K562 (cell line): Measurements from ENCODE around the gene PTPMT1. TPM values are rescaled to one million over a fixed set of nuclear protein-coding genes. Genes with fewer than 3 reads are reported as not detected.

ENCODE experiments used
- ADNP ChIP-seq: fragments of 200-800 bp; sonication (Bioruptor generic); IDR thresholded peaks from 2 replicates; pipeline ENCODE4 v1.6.1; 2016; ENCODE audit warnings: missing genetic modification characterization, missing compliant biosample characterization
- BRD4 ChIP-seq: fragments of 200-600 bp; sonication (generic); IDR thresholded peaks from 2 replicates; pipeline ENCODE4 v1.6.1; 2017; ENCODE audit warnings: inconsistent platforms
- CAMTA2 ChIP-seq: fragments of 250-450 bp; sonication (Bioruptor Pico); conservative IDR thresholded peaks from 2 replicates; pipeline ENCODE4 v1.5.1; 2022
- CCNT2 ChIP-seq: IDR thresholded peaks from 2 replicates; pipeline ENCODE4 v1.6.1; 2011; ENCODE audit warnings: borderline replicate concordance, low read depth, mild to moderate bottlenecking, moderate library complexity, mixed read lengths, low read length; ENCODE audit not compliant: insufficient read length; ENCODE audit errors: extremely low read depth
- CREB1 ChIP-seq, 2 experiments: sonication (generic) in 1 of 2; formaldehyde crosslinking in 1 of 2; IDR thresholded peaks; 2 replicates each; pipeline versions ENCODE4 v1.6.1 to v1.8.0; 2012 to 2022; ENCODE audit warnings: inconsistent platforms in 1 of 2, mild to moderate bottlenecking in 1 of 2, missing genetic modification reagents in 1 of 2, moderate library complexity in 1 of 2
- E2F1 ChIP-seq: sonication (generic); formaldehyde crosslinking; IDR thresholded peaks from 2 replicates; pipeline ENCODE4 v1.8.1; 2023; ENCODE audit warnings: mild to moderate bottlenecking, missing genetic modification reagents, moderate library complexity
- FUS ChIP-seq: fragments of 200-400 bp; formaldehyde crosslinking; optimal IDR thresholded peaks from 2 replicates; pipeline ENCODE3; 2017; ENCODE audit warnings: low read depth, low read length
- GATAD2A ChIP-seq: fragments of 450-650 bp; IDR thresholded peaks from 2 replicates; pipeline ENCODE4 v1.6.1; 2017
- KAT8 ChIP-seq: fragments of 450-650 bp; IDR thresholded peaks from 2 replicates; pipeline ENCODE4 v1.6.1; 2016; ENCODE audit warnings: low read depth, mild to moderate bottlenecking
- KLF13 ChIP-seq: fragments of 450-650 bp; IDR thresholded peaks from 2 replicates; pipeline ENCODE4 v1.6.1; 2016; ENCODE audit warnings: missing genetic modification characterization, low read depth, mild to moderate bottlenecking, missing compliant biosample characterization, moderate library complexity, borderline replicate concordance
- MCM5 ChIP-seq: fragments of 450-650 bp; IDR thresholded peaks from 2 replicates; pipeline ENCODE4 v1.6.1; 2016; ENCODE audit warnings: low read depth
- NFRKB ChIP-seq: fragments of 450-650 bp; IDR thresholded peaks from 2 replicates; pipeline ENCODE4 v1.6.1; 2016; ENCODE audit warnings: low read depth
- POLR3G ChIP-seq: IDR thresholded peaks from 2 replicates; pipeline ENCODE4 v1.6.1; 2011; ENCODE audit not compliant: insufficient read length, insufficient replicate concordance; ENCODE audit errors: extremely low read depth
- PTBP1 ChIP-seq: fragments of 200-400 bp; formaldehyde crosslinking; IDR thresholded peaks from 2 replicates; pipeline ENCODE4 v1.6.1; 2017; ENCODE audit warnings: low read depth, low read length
- PURB ChIP-seq: sonication (generic); formaldehyde crosslinking; IDR thresholded peaks from 2 replicates; pipeline ENCODE4 v1.9.0; 2021; ENCODE audit warnings: low read depth, mild to moderate bottlenecking, missing genetic modification reagents
- SMARCE1 ChIP-seq: fragments of 450-650 bp; IDR thresholded peaks from 2 replicates; pipeline ENCODE4 v1.7.1; 2016; ENCODE audit warnings: mild to moderate bottlenecking
- TEAD4 ChIP-seq, 2 experiments: sonication (generic) in 1 of 2; formaldehyde crosslinking in 1 of 2; IDR thresholded peaks; 2 replicates each; pipeline versions ENCODE4 v1.6.1 to v1.8.0; 2012 to 2022; ENCODE audit warnings: borderline replicate concordance in 1 of 2, inconsistent platforms in 1 of 2, low read length in 1 of 2, mild to moderate bottlenecking in 1 of 2, missing genetic modification reagents in 1 of 2
- THAP7 ChIP-seq: fragments of 250-450 bp; sonication (Bioruptor Pico); IDR thresholded peaks from 2 replicates; pipeline ENCODE4 v1.5.0; 2021
- ZBED1 ChIP-seq: IDR thresholded peaks from 2 replicates; pipeline ENCODE4 v1.6.1; 2014
- ZKSCAN3 ChIP-seq: fragments of 250-450 bp; sonication (Bioruptor Pico); IDR thresholded peaks from 2 replicates; pipeline ENCODE4 v1.4.0; 2020
- ZNF695 ChIP-seq: fragments of 450-650 bp; formaldehyde crosslinking; IDR thresholded peaks from 2 replicates; pipeline ENCODE4 v1.4.0; 2020; ENCODE audit warnings: mild to moderate bottlenecking, moderate library complexity
- polyA plus RNA-seq, 8 experiments: library from polyadenylated mRNA; depleted of rRNA in 4 of 8; stranded (reverse) in 5 of 8; unstranded in 3 of 8; fragments of >200 nt; fragmentation: Nextera tagmentation in 2 of 8; fragmentation: Illumina TruSeq in 1 of 8; extraction: Ambion mirVana in 2 of 8; extraction: Trizol in 1 of 8; gene quantifications; 2 replicates each; pipeline versions ENCODE4 v1.2.1 to v1.2.3, GENCODE V29; 2011 to 2014; ENCODE audit warnings: inconsistent platforms in 1 of 8, missing spikeins in 1 of 8
- total RNA-seq, 7 experiments: library from RNA; depleted of rRNA in 6 of 7; stranded (reverse); fragments of >200 nt in 6 of 7; fragmentation: Illumina TruSeq in 2 of 7; extraction: Trizol in 2 of 7; gene quantifications; 2 replicates each; pipeline versions ENCODE4 v1.2.1 to v1.2.3, GENCODE V29; 2011 to 2021; ENCODE audit warnings: low replicate concordance in 1 of 7
- TF ChIP-seq, protein P1 (sequence below): sonication (generic); formaldehyde crosslinking; IDR thresholded peaks from 2 replicates; pipeline ENCODE4 v1.8.0; 2022; ENCODE audit warnings: missing genetic modification reagents, mild to moderate bottlenecking, borderline replicate concordance
- TF ChIP-seq, protein P2 (sequence below): fragments of 250-450 bp; sonication (Bioruptor Pico); IDR thresholded peaks from 2 replicates; pipeline ENCODE4 v1.4.0; 2020; ENCODE audit warnings: borderline replicate concordance

The PTPMT1 gene
- total and polyA plus RNA-seq, 9 of the 15 experiments (the other 6 are each of a cell fraction or from before 2014, with no cell fraction given), result 10.4 to 140 (median 67.2) TPM

DNA sequence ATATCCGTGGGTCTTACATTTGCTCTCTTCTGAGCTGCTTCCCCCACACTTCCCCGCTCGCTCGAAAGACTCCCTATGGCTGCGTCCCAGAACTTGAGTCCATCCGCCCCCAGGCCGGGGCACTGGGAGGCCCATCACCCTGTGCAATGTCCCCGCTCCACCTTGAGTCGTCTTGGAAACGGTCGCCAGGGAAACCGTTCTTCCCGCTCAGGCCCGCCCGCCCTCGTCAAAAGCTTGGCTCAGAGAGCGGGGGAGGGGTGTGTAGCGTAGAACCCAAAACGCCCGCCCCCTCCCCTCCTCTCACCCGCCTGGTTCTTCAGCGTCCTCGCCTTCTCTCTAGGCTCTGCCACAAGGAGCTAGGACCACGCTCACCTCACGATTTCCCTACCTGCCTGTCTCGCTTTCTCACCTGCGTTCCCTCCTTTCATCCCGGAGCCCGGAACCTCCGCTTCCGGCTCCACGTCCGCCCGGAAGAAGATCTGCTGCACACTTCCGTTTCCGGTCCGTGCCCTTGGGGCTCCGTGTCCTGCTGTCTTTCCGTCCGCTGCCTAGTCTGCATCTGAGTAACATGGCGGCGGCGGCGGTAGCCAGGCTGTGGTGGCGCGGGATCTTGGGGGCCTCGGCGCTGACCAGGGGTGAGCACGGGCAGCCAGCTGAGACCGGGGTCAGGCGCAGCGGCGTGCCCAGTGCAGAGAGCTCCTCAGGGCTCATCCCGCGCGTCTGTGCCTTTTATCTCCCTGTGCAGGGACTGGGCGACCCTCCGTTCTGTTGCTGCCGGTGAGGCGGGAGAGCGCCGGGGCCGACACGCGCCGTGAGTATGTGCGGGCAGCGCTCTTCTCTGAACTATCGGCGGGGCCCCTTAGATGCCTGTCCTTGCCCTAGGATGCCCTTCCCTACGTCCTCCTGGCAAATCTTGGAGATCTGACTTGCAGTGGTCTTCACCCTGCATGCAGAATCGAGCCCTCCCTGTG is 13.4 kb downstream of the PTPMT1 start, which contains the start of the genes KBTBD4 and NDUFS3 (continued):
- TF ChIP-seq, protein P1, sequence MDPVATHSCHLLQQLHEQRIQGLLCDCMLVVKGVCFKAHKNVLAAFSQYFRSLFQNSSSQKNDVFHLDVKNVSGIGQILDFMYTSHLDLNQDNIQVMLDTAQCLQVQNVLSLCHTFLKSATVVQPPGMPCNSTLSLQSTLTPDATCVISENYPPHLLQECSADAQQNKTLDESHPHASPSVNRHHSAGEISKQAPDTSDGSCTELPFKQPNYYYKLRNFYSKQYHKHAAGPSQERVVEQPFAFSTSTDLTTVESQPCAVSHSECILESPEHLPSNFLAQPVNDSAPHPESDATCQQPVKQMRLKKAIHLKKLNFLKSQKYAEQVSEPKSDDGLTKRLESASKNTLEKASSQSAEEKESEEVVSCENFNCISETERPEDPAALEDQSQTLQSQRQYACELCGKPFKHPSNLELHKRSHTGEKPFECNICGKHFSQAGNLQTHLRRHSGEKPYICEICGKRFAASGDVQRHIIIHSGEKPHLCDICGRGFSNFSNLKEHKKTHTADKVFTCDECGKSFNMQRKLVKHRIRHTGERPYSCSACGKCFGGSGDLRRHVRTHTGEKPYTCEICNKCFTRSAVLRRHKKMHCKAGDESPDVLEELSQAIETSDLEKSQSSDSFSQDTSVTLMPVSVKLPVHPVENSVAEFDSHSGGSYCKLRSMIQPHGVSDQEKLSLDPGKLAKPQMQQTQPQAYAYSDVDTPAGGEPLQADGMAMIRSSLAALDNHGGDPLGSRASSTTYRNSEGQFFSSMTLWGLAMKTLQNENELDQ (CRISPR knock-in tag), result no peak
- TF ChIP-seq E2F1 (CRISPR knock-in tag) (peak; percentile 71; the same call in 1 of the 2 replicates), SMARCE1 (peak; percentile 71; the same call in 1 of the 2 replicates), KLF13 (tag) (peak; percentile 81), BRD4 (peak; percentile 97), PURB (no peak), CREB1 (IDR thresholded peaks at IDR 0.05) (no peak; the same call in none of the 2 replicates), CREB1 (CRISPR knock-in tag; IDR thresholded peaks at IDR 0.05) (peak; percentile 86), POLR3G (no peak), THAP7 (CRISPR knock-in tag) (peak; percentile 54; the same call in 1 of the 2 replicates), PTBP1 (no peak), ZNF695 (CRISPR knock-in tag) (no peak), NFRKB (peak; percentile 100), ADNP (tag) (no peak), KAT8 (peak; percentile 71), MCM5 (no peak), ZBED1 (peak; percentile 79), FUS (no peak), TEAD4 (IDR thresholded peaks at IDR 0.05; ENCODE audit: low read length) (peak; percentile 49; the same call in 1 of the 2 replicates), TEAD4 (CRISPR knock-in tag; IDR thresholded peaks at IDR 0.05; ENCODE audit: borderline replicate concordance) (no peak), GATAD2A (no peak), CCNT2 (no peak), CAMTA2 (no peak), ZKSCAN3 (CRISPR knock-in tag) (no peak)
- TF ChIP-seq, protein P2, sequence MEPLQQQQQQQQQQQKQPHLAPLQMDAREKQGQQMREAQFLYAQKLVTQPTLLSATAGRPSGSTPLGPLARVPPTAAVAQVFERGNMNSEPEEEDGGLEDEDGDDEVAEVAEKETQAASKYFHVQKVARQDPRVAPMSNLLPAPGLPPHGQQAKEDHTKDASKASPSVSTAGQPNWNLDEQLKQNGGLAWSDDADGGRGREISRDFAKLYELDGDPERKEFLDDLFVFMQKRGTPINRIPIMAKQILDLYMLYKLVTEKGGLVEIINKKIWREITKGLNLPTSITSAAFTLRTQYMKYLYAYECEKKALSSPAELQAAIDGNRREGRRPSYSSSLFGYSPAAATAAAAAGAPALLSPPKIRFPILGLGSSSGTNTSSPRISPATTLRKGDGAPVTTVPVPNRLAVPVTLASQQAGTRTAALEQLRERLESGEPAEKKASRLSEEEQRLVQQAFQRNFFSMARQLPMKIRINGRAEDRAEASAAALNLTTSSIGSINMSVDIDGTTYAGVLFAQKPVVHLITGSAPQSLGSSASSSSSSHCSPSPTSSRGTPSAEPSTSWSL (CRISPR knock-in tag), result no peak
